GM18907 (cell line): Measurements from ENCODE around the gene APOL3.
"Not testable (repeated sequence)": the region's sequence is repeated elsewhere in the genome, so short reads cannot be mapped to it uniquely, and the experiment has no call there.

Source experiments
- ATAC-seq: cut with Tn5 transposase; IDR thresholded peaks from one replicate; pipeline ENCODE4 v1.9.1; 2021; ENCODE audit warnings: mild to moderate bottlenecking, moderate library complexity; ENCODE audit not compliant: unreplicated experiment

APOL3 gene

GRCh38 chr22:36138709-36139108 is 21.8 kb downstream of the APOL3 start:
- ATAC-seq = not testable (repeated sequence)

DNA sequence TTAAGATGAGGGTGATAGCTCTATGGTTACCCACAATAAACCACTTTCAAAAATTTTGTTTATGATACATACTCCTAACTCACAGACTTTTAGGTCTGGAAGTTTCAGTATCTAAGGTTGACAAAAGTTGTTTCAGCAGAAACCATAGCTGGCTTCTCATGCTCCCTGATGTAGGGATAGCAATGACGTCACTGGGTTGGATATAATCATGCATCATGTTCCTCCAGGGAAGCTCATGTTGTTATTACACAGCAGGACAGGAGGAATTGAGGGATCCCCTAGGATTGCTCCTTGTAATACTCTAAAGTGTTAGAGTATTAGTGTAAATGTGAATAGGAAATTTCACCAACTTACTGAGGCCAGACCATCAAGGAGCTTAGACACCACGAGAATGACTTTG is 23.6 kb downstream of the APOL3 start:
- no peak for ATAC-seq

- no peak for ATAC-seq
Measured at GRCh38 chr22:36136475-36136874, 24.1 kb downstream of the APOL3 start.

GRCh38 chr22:36135306-36135980 is 25.1 kb downstream of the APOL3 start:
- ATAC-seq = no peak

DNA sequence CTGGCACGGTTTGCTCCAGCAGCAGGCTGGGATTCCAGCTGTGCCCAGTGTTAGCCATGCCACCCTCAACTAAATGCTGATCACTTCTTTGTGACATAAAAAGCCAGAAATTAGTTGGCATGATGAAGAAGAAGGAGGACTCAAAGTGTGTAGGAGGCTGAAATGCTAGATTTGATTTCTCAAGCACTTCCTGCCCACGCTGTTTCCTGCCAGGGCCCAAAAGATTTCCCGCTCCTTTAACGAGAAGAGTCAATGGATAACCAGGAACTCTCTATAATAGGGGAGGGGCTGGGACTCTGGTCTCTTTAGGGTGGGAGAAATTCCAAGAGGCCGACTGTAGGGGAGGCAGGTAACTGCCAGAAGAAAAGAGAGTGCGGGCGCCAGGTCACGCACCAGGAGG is 26.4 kb downstream of the APOL3 start:
- no peak for ATAC-seq

GRCh38 chr22:36131907-36132306 is 28.6 kb downstream of the APOL3 start:
- no peak for ATAC-seq

DNA sequence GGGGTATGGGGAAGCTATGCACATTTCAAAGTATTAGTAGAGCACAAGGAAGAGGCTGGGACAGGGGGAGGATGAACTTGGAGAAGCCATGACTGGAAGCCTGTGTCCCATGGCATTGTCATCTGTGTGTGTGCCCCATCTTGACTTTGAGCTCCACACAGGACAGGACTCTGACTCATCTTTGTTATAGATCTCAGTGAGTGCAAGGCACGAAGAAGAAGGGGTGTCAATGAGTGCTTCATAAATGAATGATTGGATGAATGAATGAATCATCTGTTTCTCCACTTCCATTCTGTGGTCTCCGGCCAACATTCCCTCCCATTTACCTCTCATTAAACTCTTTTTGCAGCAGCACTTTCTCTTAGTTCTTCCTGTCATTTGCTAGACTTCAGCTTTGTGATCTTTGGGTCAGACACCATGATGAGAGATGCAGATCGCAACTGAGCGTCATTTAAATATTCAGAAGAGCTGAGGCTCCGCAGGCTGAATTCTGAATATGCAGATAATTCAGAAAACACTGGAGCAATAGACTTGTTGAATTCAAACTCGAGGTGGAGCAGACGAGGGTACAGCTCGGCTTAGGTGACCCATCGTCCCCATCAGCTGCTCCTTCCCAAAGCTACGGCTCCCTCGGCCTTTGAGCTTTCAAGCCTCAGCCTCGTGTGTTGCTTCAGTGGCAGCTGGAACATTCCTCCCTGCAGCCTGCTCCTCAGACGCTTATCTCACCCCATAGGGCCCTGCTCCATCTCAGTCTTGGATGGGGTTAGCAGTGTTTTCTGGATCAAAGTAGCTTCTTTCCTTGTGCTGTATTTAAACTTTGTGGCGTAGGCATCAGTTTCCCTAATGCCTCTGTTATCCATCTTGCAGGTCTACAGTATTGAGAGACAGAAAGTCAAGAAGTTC is 30.8 kb downstream of the APOL3 start:
- ATAC-seq = no peak

- ATAC-seq = no peak
Measured at GRCh38 chr22:36129071-36129470, 31.5 kb downstream of the APOL3 start.

DNA sequence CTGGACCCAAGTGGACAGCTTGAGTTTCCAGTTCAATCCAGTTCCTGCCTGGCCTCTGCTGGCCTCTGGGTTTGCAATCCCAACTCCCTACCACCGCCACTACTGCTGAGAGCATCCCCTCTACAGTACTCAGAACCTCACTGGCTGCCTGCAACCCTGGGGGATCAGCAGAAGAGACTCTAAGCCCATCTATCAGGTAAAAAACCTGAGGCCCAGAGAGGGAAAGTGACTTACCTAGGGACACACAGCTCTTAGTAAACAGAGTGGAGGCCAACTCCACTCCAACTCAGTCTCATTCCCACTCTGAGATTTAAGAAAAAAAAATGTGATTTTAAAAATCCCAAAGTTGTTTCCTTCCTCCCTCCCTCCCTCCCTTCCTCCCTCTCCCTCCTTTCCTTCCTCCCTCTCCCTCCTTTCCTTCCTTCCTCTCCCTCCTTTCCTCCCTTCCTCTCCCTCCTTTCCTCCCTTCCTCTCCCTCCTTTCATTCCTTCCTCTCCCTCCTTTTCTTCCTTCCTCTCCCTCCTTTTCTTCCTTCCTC is 34.5 kb downstream of the APOL3 start:
- ATAC-seq = no peak

- ATAC-seq = no peak
Measured at GRCh38 chr22:36125434-36125833, 35.1 kb downstream of the APOL3 start.

DNA sequence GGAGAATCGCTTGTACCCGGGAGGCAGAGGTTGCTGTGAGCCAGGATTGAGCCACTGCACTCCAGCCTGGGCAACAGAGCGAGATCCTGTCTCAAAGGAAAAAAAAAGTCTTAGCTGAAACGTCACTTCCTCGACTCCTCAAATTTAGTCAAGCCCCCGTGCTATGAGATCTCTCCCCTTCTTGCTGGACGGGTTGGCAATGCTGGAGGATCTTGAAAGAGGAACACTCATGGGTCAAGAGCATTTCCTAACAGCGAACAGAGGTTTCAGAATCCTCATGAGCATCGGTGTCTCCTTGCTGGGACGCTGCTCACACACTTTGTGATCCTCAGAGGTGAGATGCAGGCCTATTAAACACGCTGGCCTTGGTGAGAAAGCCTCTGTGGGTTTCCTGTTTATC is 35.9 kb downstream of the APOL3 start:
- no peak for ATAC-seq

- ATAC-seq = peak; percentile 79
Measured at GRCh38 chr22:36123673-36124630, 36.6 kb downstream of the APOL3 start.

- not testable (repeated sequence) for ATAC-seq
Measured at GRCh38 chr22:36120621-36121351, 39.8 kb downstream of the APOL3 start.

GRCh38 chr22:36117053-36117554 is 43.5 kb downstream of the APOL3 start:
- no peak for ATAC-seq

- no peak for ATAC-seq
Measured at GRCh38 chr22:36116127-36116526, 44.4 kb downstream of the APOL3 start.

- ATAC-seq = no peak
Measured at GRCh38 chr22:36113121-36113520, 47.4 kb downstream of the APOL3 start.

GRCh38 chr22:36111316-36111715 is 49.2 kb downstream of the APOL3 start:
- ATAC-seq = no peak

- no peak for ATAC-seq
Measured at GRCh38 chr22:36110306-36110881, 50.2 kb downstream of the APOL3 start.

- no peak for ATAC-seq
Measured at GRCh38 chr22:36107436-36107835, 53.1 kb downstream of the APOL3 start.

GRCh38 chr22:36106910-36107309 is 53.6 kb downstream of the APOL3 start:
- ATAC-seq = no peak
